Spleen (tissue), 11 donors: ENCODE results near the gene BRINP2. TPM values are rescaled to one million over a fixed set of nuclear protein-coding genes. Genes with fewer than 3 reads are reported as not detected.

ENCODE experiments used
- DNase-seq: peaks from one replicate; pipeline ENCODE4 v3.0.0-alpha.2; 2020
- H3K27ac ChIP-seq, 8 donors: fragments of 200-600 bp; sonication (generic) in 7 of 8; 1 replicate in 4 of 8; 2 replicates in 4 of 8; pipeline versions ENCODE4 v1.5.0 to v1.8.0; 2016 to 2021; ENCODE audit warnings: inconsistent platforms in 4 of 8, mild to moderate bottlenecking in 4 of 8, moderate library complexity in 1 of 8
- H3K27me3 ChIP-seq, 7 donors: fragments of 200-600 bp; sonication (generic) in 6 of 7; replicated peaks in 1 of 7; 1 replicate in 4 of 7; 2 replicates in 3 of 7; pipeline versions ENCODE4 v1.5.0 to v1.8.0; 2016 to 2021; ENCODE audit warnings: inconsistent platforms in 3 of 7, mild to moderate bottlenecking in 1 of 7
- H3K36me3 ChIP-seq, 6 donors: fragments of 200-600 bp; sonication (generic) in 5 of 6; 1 replicate in 4 of 6; 2 replicates in 2 of 6; pipeline versions ENCODE4 v1.5.0 to v1.8.0; 2016 to 2021; ENCODE audit warnings: inconsistent platforms in 2 of 6
- H3K4me1 ChIP-seq, 6 donors: fragments of 200-600 bp; sonication (generic) in 5 of 6; 1 replicate in 3 of 6; 2 replicates in 3 of 6; pipeline versions ENCODE4 v1.5.0 to v1.8.0; 2016 to 2021; ENCODE audit warnings: inconsistent platforms in 3 of 6
- H3K4me3 ChIP-seq, 8 donors: fragments of 200-600 bp; sonication (generic) in 7 of 8; 1 replicate in 4 of 8; 2 replicates in 4 of 8; pipeline versions ENCODE4 v1.5.0 to v1.8.0; 2016 to 2021; ENCODE audit warnings: inconsistent platforms in 4 of 8, mild to moderate bottlenecking in 4 of 8, moderate library complexity in 2 of 8
- H3K9me3 ChIP-seq, 8 donors: fragments of 200-600 bp; sonication (generic) in 7 of 8; 1 replicate in 4 of 8; 2 replicates in 4 of 8; pipeline versions ENCODE4 v1.5.0 to v1.8.0; 2016 to 2021; ENCODE audit warnings: inconsistent platforms in 4 of 8
- CTCF ChIP-seq, 11 experiments: fragments of 200-600 bp in 7 of 11; fragments of 450-650 bp in 4 of 11; sonication (generic) in 4 of 11; IDR thresholded peaks in 8 of 11; conservative IDR thresholded peaks in 3 of 11; 1 replicate in 7 of 11; 2 replicates in 4 of 11; pipeline versions ENCODE4 v1.4.0 to v1.8.0; 2016 to 2021; ENCODE audit warnings: antibody characterized with exemption in 11 of 11, inconsistent platforms in 4 of 11, mild to moderate bottlenecking in 1 of 11
- POLR2A ChIP-seq, 3 donors: fragments of 450-650 bp; IDR thresholded peaks; one replicate each; pipeline ENCODE4 v1.5.1; 2017; ENCODE audit warnings: antibody characterized with exemption in 3 of 3, mild to moderate bottlenecking in 1 of 3
- POLR2AphosphoS5 ChIP-seq, 3 donors: sonication (generic); formaldehyde crosslinking; IDR thresholded peaks; one replicate each; pipeline ENCODE4 v1.5.1; 2017; ENCODE audit warnings: antibody characterized with exemption in 3 of 3
- WGBS, 5 donors: extraction: QIAGEN DNeasy Blood & Tissue Kit in 3 of 5; methylation state at CpG; one replicate each; pipeline versions ENCODE4 v1.1.5 to v1.1.7; 2013 to 2018; 5-methylcytosine and 5-hydroxymethylcytosine counted together
- intact Hi-C: fragments of 100-400 bp; cut with DNase I; formaldehyde crosslinking; loops from one replicate; pipeline ENCODE4 v1.15.0; 2023; ENCODE audit warnings: low total_unique reads
- polyA plus RNA-seq, 3 donors: library from polyadenylated mRNA; stranded (reverse); fragments of 200-250 nt; gene quantifications; one replicate each; pipeline ENCODE4 v1.2.1, GENCODE V29; 2013
- total RNA-seq, 7 donors: library from RNA; depleted of rRNA in 3 of 7; stranded (reverse); fragments of >200 nt in 3 of 7; fragmentation: NEBNext Ultra II Directional in 4 of 7; extraction: Animal tissue kit (Norgen Biotek cat#: 25700) in 4 of 7; gene quantifications; one replicate each; pipeline versions ENCODE4 v1.1.0 to v1.2.1, GENCODE V29; 2016 to 2021
- donor health status: healthy with polysubstance abuse.
- donor health status: DM: no; HTN: no; CAD: no; lungs with moderate emphysema.
- donor health status: DM: no; HTN: no; CAD: no.
- donor health status: Bipolar disorder and iron deficiency.
- donor health status: healthy.
- donor health status: DM: no; HTN: no; CAD: no.
- donor health status: DM: yes; HTN: yes; CAD: no.

Gene BRINP2
- total and polyA plus RNA-seq, 10 donors: 0.33 to 1.5 (median 0.74) TPM

- H3K27ac ChIP-seq: no peak overlapping the region
- DNase-seq: no peak
- H3K4me1 ChIP-seq: no peaks in the 10 kb centered on the region
- 61 to 72% (median 65%) methylated on average over 4 of the region's 4 CpGs for WGBS, 5 donors
- intact Hi-C loops: no loop called here
- no peak for TF ChIP-seq POLR2AphosphoS5 (IDR thresholded peaks at IDR 0.05)
- no peak for TF ChIP-seq CTCF (IDR thresholded peaks at IDR 0.05 in 8 of 11, conservative IDR thresholded peaks at IDR 0.05 in 3 of 11)
- no peak for TF ChIP-seq POLR2A (IDR thresholded peaks at IDR 0.05)
- H3K36me3 ChIP-seq: no peaks in the 10 kb centered on the region
- H3K9me3 ChIP-seq: no peaks in the 10 kb centered on the region
- H3K27me3 ChIP-seq: no peaks in the 10 kb centered on the region
- no peak overlapping the region for H3K4me3 ChIP-seq
These were observed 27.9 kb upstream of the BRINP2 start for GRCh38 chr1:177142791-177143271.

GRCh38 chr1:177145106-177146070 is 25.4 kb upstream of the BRINP2 start:
- TF ChIP-seq CTCF (IDR thresholded peaks at IDR 0.05 in 8 of 11, conservative IDR thresholded peaks at IDR 0.05 in 3 of 11) (no peak), POLR2A (IDR thresholded peaks at IDR 0.05) (no peak), POLR2AphosphoS5 (IDR thresholded peaks at IDR 0.05) (no peak)
- Histone ChIP-seq H3K4me1 (no peaks in the 10 kb centered on the region), H3K9me3 (no peaks in the 10 kb centered on the region), H3K4me3 (no peak overlapping the region), H3K36me3 (no peaks in the 10 kb centered on the region), H3K27ac (no peak overlapping the region), H3K27me3 (no peaks in the 10 kb centered on the region)
- no peak for DNase-seq
- intact Hi-C loops: no loop called here
- 65 to 74% (median 71%) methylated on average over 3 of the region's 3 CpGs for WGBS, 5 donors

- 74 to 84% (median 76%) methylated on average over 2 of the region's 2 CpGs for WGBS, 5 donors
These were observed 24.3 kb upstream of the BRINP2 start for GRCh38 chr1:177146499-177146898.

More at GRCh38 chr1:177146499-177146898, 24.3 kb upstream of the BRINP2 start:
- Histone ChIP-seq H3K27me3 (no peaks in the 10 kb centered on the region), H3K9me3 (no peaks in the 10 kb centered on the region), H3K4me1 (no peaks in the 10 kb centered on the region), H3K4me3 (no peak overlapping the region), H3K27ac (no peak overlapping the region), H3K36me3 (no peaks in the 10 kb centered on the region)
- TF ChIP-seq POLR2AphosphoS5 (IDR thresholded peaks at IDR 0.05) (no peak), POLR2A (IDR thresholded peaks at IDR 0.05) (no peak), CTCF (IDR thresholded peaks at IDR 0.05 in 8 of 11, conservative IDR thresholded peaks at IDR 0.05 in 3 of 11) (no peak)
- DNase-seq: no peak
- intact Hi-C loops: no loop called here
